K562 (cell line): ENCODE results near the gene CLEC10A. TPM values are rescaled to one million over a fixed set of nuclear protein-coding genes. Genes with fewer than 3 reads are reported as not detected.

ENCODE experiments used
- ATF7 ChIP-seq: fragments of 450-650 bp; IDR thresholded peaks from 2 replicates; pipeline ENCODE4 v1.7.1; 2014; ENCODE audit warnings: mild to moderate bottlenecking, moderate library complexity
- CGGBP1 ChIP-seq: fragments of 250-450 bp; sonication (Bioruptor Pico); IDR thresholded peaks from 2 replicates; pipeline ENCODE4 v1.9.0; 2021; ENCODE audit warnings: mild to moderate bottlenecking
- CTBP1 ChIP-seq: fragments of 450-650 bp; IDR thresholded peaks from 2 replicates; pipeline ENCODE4 v1.6.1; 2016; ENCODE audit warnings: borderline replicate concordance
- CXXC5 ChIP-seq: fragments of 250-450 bp; sonication (Bioruptor Pico); IDR thresholded peaks from 2 replicates; pipeline ENCODE4 v1.8.0; 2022; ENCODE audit warnings: inconsistent platforms, mild to moderate bottlenecking, moderate library complexity
- DACH1 ChIP-seq: fragments of 450-650 bp; IDR thresholded peaks from 2 replicates; pipeline ENCODE4 v1.6.1; 2018; ENCODE audit not compliant: partially characterized antibody
- DIDO1 ChIP-seq: fragments of 450-650 bp; IDR thresholded peaks from 2 replicates; pipeline ENCODE4 v1.6.1; 2016; ENCODE audit warnings: low read depth, missing biosample characterization, missing genetic modification characterization
- ESRRB ChIP-seq: fragments of 250-450 bp; sonication (Bioruptor Pico); IDR thresholded peaks from 2 replicates; pipeline ENCODE4 v1.5.0; 2020; ENCODE audit warnings: mild to moderate bottlenecking, moderate library complexity, borderline replicate concordance
- FOXM1 ChIP-seq, 2 experiments: fragments of 450-650 bp in 1 of 2; sonication (generic) in 1 of 2; formaldehyde crosslinking in 1 of 2; IDR thresholded peaks; 2 replicates each; pipeline versions ENCODE4 v1.6.1 to v1.9.0; 2017 to 2022; ENCODE audit warnings: low read depth in 2 of 2, mild to moderate bottlenecking in 2 of 2, missing genetic modification reagents in 1 of 2, moderate library complexity in 1 of 2
- GABPA ChIP-seq: fragments of 200-800 bp; sonication (Bioruptor generic); conservative IDR thresholded peaks from 2 replicates; pipeline ENCODE4 v1.6.1; 2016; ENCODE audit warnings: low read depth, missing genetic modification characterization, missing compliant biosample characterization
- GTF2F1 ChIP-seq: IDR thresholded peaks from 2 replicates; pipeline ENCODE4 v1.6.1; 2011; ENCODE audit warnings: low read depth, low read length, improper control_type of control experiment
- HDGF ChIP-seq: fragments of 450-650 bp; IDR thresholded peaks from 2 replicates; pipeline ENCODE4 v1.6.1; 2016
- KDM5B ChIP-seq: fragments of 200-600 bp; sonication (generic); IDR thresholded peaks from 2 replicates; pipeline ENCODE4 v1.6.1; 2012; ENCODE audit warnings: low read depth, mild to moderate bottlenecking, moderate library complexity, low read length, control low read depth, inconsistent platforms; ENCODE audit not compliant: insufficient replicate concordance
- LEF1 ChIP-seq: fragments of 450-650 bp; IDR thresholded peaks from 2 replicates; pipeline ENCODE4 v1.6.1; 2016; ENCODE audit warnings: mild to moderate bottlenecking
- NFIX ChIP-seq: fragments of 250-450 bp; sonication (Bioruptor Pico); IDR thresholded peaks from 2 replicates; pipeline ENCODE4 v1.4.0; 2020; ENCODE audit warnings: low read depth, mild to moderate bottlenecking, moderate library complexity
- NRF1 ChIP-seq, 2 experiments: fragments of 450-650 bp; IDR thresholded peaks in 1 of 2; conservative IDR thresholded peaks in 1 of 2; 2 replicates each; pipeline ENCODE4 v1.6.1; 2014; ENCODE audit warnings: mild to moderate bottlenecking in 2 of 2
- PHF21A ChIP-seq: fragments of 450-650 bp; IDR thresholded peaks from 2 replicates; pipeline ENCODE4 v1.6.1; 2017; ENCODE audit warnings: low read depth, borderline replicate concordance
- RCOR1 ChIP-seq, 2 experiments: IDR thresholded peaks; 2 replicates each; pipeline ENCODE4 v1.6.1; 2012; ENCODE audit warnings: low read depth in 2 of 2, low read length in 2 of 2, borderline replicate concordance in 1 of 2, improper control_type of control experiment in 1 of 2
- ZBED1 ChIP-seq: IDR thresholded peaks from 2 replicates; pipeline ENCODE4 v1.6.1; 2014
- ZBTB17 ChIP-seq: fragments of 450-650 bp; formaldehyde crosslinking; IDR thresholded peaks from 2 replicates; pipeline ENCODE4 v1.4.0; 2020; ENCODE audit warnings: mild to moderate bottlenecking
- ZBTB34 ChIP-seq: fragments of 250-450 bp; sonication (Bioruptor Pico); IDR thresholded peaks from 2 replicates; pipeline ENCODE4 v1.8.0; 2021; ENCODE audit warnings: mild to moderate bottlenecking, moderate library complexity
- ZC3H11A ChIP-seq: IDR thresholded peaks from 2 replicates; pipeline ENCODE4 v1.6.1; 2012; ENCODE audit warnings: low read depth, low read length, improper control_type of control experiment
- ZNF134 ChIP-seq: fragments of 250-450 bp; sonication (Bioruptor Pico); conservative IDR thresholded peaks from 2 replicates; pipeline ENCODE4 v1.4.0; 2020
- ZNF384 ChIP-seq: IDR thresholded peaks from 2 replicates; pipeline ENCODE4 v1.6.1; 2012; ENCODE audit warnings: low read depth, low read length, improper control_type of control experiment
- ZNF507 ChIP-seq: conservative IDR thresholded peaks from 2 replicates; pipeline ENCODE4 v1.6.1; 2017; ENCODE audit warnings: missing genetic modification characterization, missing compliant biosample characterization
- ZNF518B ChIP-seq: fragments of 250-450 bp; sonication (Bioruptor Pico); IDR thresholded peaks from 2 replicates; pipeline ENCODE4 v1.5.0; 2021; ENCODE audit warnings: mild to moderate bottlenecking, moderate library complexity
- polyA plus RNA-seq, 8 experiments: library from polyadenylated mRNA; depleted of rRNA in 4 of 8; stranded (reverse) in 5 of 8; unstranded in 3 of 8; fragments of >200 nt; fragmentation: Nextera tagmentation in 2 of 8; fragmentation: Illumina TruSeq in 1 of 8; extraction: Ambion mirVana in 2 of 8; extraction: Trizol in 1 of 8; gene quantifications; 2 replicates each; pipeline versions ENCODE4 v1.2.1 to v1.2.3, GENCODE V29; 2011 to 2014; ENCODE audit warnings: inconsistent platforms in 1 of 8, missing spikeins in 1 of 8
- total RNA-seq, 7 experiments: library from RNA; depleted of rRNA in 6 of 7; stranded (reverse); fragments of >200 nt in 6 of 7; fragmentation: Illumina TruSeq in 2 of 7; extraction: Trizol in 2 of 7; gene quantifications; 2 replicates each; pipeline versions ENCODE4 v1.2.1 to v1.2.3, GENCODE V29; 2011 to 2021; ENCODE audit warnings: low replicate concordance in 1 of 7

Gene CLEC10A
- total and polyA plus RNA-seq, 9 of the 15 experiments (the other 6 are each of a cell fraction or from before 2014, with no cell fraction given): 0.04 to 0.11 (median 0.05) TPM; not detected in 6

GRCh38 chr17:7035591-7036368 lies 44.3 kb downstream of the CLEC10A start, which contains the start of gene SLC16A13 (continued):
- TF ChIP-seq KDM5B (peak; percentile 52), DIDO1 (no peak), ZBED1 (no peak), CGGBP1 (CRISPR knock-in tag) (no peak), ZC3H11A (no peak), PHF21A (no peak), GABPA (tag) (peak; percentile 58), GTF2F1 (0 out of 2 replicates have a peak, but pooled peaks have one; percentile 35), LEF1 (no peak), ZNF134 (no peak), FOXM1 (IDR thresholded peaks at IDR 0.05; ENCODE audit: low read depth) (no peak), FOXM1 (CRISPR knock-in tag; IDR thresholded peaks at IDR 0.05; ENCODE audit: low read depth) (no peak), ATF7 (peak; percentile 52; the same call in 1 of the 2 replicates), ZNF518B (CRISPR knock-in tag) (no peak), ZBTB17 (CRISPR knock-in tag) (peak; percentile 26; the same call in 1 of the 2 replicates), NFIX (CRISPR knock-in tag) (no peak), HDGF (no peak; the same call in 1 of the 2 replicates), ZBTB34 (CRISPR knock-in tag) (no peak), ZNF384 (no peak), ESRRB (no peak), CTBP1 (peak; percentile 69; the same call in 1 of the 2 replicates), RCOR1 (IDR thresholded peaks at IDR 0.05; ENCODE audit: borderline replicate concordance in 1 of 2, low read depth in 2 of 2, low read length in 2 of 2) (no peak; a peak in 1 of 4 replicates), DACH1 (no peak), CXXC5 (peak; percentile 26; the same call in 1 of the 2 replicates), ZNF507 (tag) (no peak), NRF1 (conservative IDR thresholded peaks at IDR 0.05 in 1 of 2, IDR thresholded peaks at IDR 0.05 in 1 of 2) (peak; percentile 94 to 95)
